ENCODE results near the gene SH2D2A.

Gene SH2D2A

GRCh38 chr1:156836892-156837291, 20.2 kb upstream of the SH2D2A start:
- TF ChIP-seq CTCF (IDR thresholded peaks at IDR 0.05) (no peak), ZFX (IDR thresholded peaks at IDR 0.05; ENCODE audit: borderline replicate concordance) (no peak)
- no peak overlapping the region for H3K27ac ChIP-seq

- no peak overlapping the region for H3K27ac ChIP-seq
- TF ChIP-seq CTCF (IDR thresholded peaks at IDR 0.05) (no peak), ZFX (IDR thresholded peaks at IDR 0.05; ENCODE audit: borderline replicate concordance) (no peak)
Observed at GRCh38 chr1:156836041-156836654, 19.5 kb upstream of the SH2D2A start.

GRCh38 chr1:156834322-156834721, 17.7 kb upstream of the SH2D2A start:
- H3K27ac ChIP-seq, result no peak overlapping the region
- TF ChIP-seq ZFX (IDR thresholded peaks at IDR 0.05; ENCODE audit: borderline replicate concordance) (no peak), CTCF (IDR thresholded peaks at IDR 0.05) (no peak)

GRCh38 chr1:156833603-156834002, 17.0 kb upstream of the SH2D2A start:
- H3K27ac ChIP-seq, result no peak overlapping the region
- TF ChIP-seq ZFX (IDR thresholded peaks at IDR 0.05; ENCODE audit: borderline replicate concordance) (no peak), CTCF (IDR thresholded peaks at IDR 0.05) (0 out of 2 replicates have a peak, but pooled peaks have one; percentile 20)

- H3K27ac ChIP-seq, result no peak overlapping the region
- TF ChIP-seq CTCF (IDR thresholded peaks at IDR 0.05) (no peak), ZFX (IDR thresholded peaks at IDR 0.05; ENCODE audit: borderline replicate concordance) (no peak)
Observed at GRCh38 chr1:156832434-156832833, 15.8 kb upstream of the SH2D2A start.

- TF ChIP-seq ZFX (IDR thresholded peaks at IDR 0.05; ENCODE audit: borderline replicate concordance), result no peak
- no peak for TF ChIP-seq CTCF (IDR thresholded peaks at IDR 0.05)
Observed at GRCh38 chr1:156828400-156829124, 11.9 kb upstream of the SH2D2A start.

GRCh38 chr1:156826630-156827029, 10.0 kb upstream of the SH2D2A start:
- TF ChIP-seq CTCF (IDR thresholded peaks at IDR 0.05), result no peak
- no peak for TF ChIP-seq ZFX (IDR thresholded peaks at IDR 0.05; ENCODE audit: borderline replicate concordance)
- no peak overlapping the region for H3K27ac ChIP-seq

More at GRCh38 chr1:156828400-156829124, 11.9 kb upstream of the SH2D2A start:
- no peak overlapping the region for H3K27ac ChIP-seq
